C4-2B (cell line): ENCODE measurements around the gene MMADHC.

Experiments used
- CTCF ChIP-seq: fragments of 450-650 bp; conservative IDR thresholded peaks from 2 replicates; pipeline ENCODE4 v1.5.1; 2017; ENCODE audit warnings: mild to moderate bottlenecking
- ZFX ChIP-seq: fragments of 450-650 bp; IDR thresholded peaks from 2 replicates; pipeline ENCODE4 v1.6.1; 2017

DNA sequence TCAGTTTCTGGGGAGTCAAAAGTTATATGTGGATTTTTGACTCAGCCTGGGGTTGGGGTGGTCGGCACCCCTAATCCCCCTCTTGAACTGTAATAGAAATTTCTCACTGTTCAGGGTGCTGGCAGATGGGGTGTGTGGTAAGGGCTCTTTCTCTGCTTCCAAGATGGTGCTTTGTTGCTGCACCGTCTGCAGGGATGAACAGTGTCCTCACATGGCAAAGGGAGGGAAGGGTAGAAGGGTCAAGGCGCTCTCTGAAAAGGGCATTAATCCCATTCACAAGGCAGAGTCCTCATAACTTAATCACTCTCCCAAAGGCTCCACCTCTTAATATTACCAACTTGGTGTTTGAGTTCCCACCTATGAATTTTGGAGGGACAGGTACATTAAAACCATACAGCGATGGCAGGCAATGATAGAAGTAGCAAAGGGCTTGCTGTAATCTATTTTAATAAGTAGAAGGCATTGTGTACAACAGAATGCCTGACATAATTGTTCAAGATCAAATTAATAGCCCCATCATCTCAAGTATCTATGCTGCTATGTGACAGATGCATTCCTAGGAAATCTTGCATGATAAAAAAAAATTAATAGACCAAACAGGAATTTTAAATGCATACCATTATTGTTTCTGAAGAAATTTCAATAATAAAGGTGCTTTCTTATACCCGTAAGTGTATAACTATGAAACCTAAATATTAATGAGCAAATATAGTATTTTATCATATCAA is 28.1 kb downstream of the MMADHC start:
- no peak for TF ChIP-seq CTCF
- no peak for TF ChIP-seq ZFX
